Effector memory CD4-positive, alpha-beta T cell (primary cell): Measurements from ENCODE around the gene RPL26.

Experiments used
- DNase-seq, 3 donors: peaks; one replicate each; pipeline ENCODE4 v3.0.0-alpha.2; 2020
- H3K27ac ChIP-seq: 2 replicates; pipeline ENCODE4 v1.7.0; 2013; ENCODE audit warnings: mild to moderate bottlenecking, low read length, moderate library complexity; ENCODE audit not compliant: insufficient read depth, poor library complexity, severe bottlenecking
- H3K27me3 ChIP-seq: replicated peaks from 2 replicates; pipeline ENCODE4 v1.7.0; 2013; ENCODE audit warnings: mild to moderate bottlenecking, low read length; ENCODE audit not compliant: insufficient read depth, control insufficient read depth, poor library complexity, severe bottlenecking
- H3K36me3 ChIP-seq: 2 replicates; pipeline ENCODE4 v1.7.0; 2013; ENCODE audit warnings: mild to moderate bottlenecking, low read length, moderate library complexity; ENCODE audit not compliant: control insufficient read depth, insufficient read depth
- H3K4me1 ChIP-seq: 2 replicates; pipeline ENCODE4 v1.7.0; 2013; ENCODE audit warnings: low read length, mild to moderate bottlenecking; ENCODE audit not compliant: control insufficient read depth, insufficient read depth, poor library complexity, severe bottlenecking
- H3K4me3 ChIP-seq: 2 replicates; pipeline ENCODE4 v1.7.0; 2013; ENCODE audit warnings: low read length, low read depth, mild to moderate bottlenecking; ENCODE audit not compliant: insufficient read depth, poor library complexity, severe bottlenecking
- H3K9me3 ChIP-seq: 2 replicates; pipeline ENCODE4 v1.7.0; 2013; ENCODE audit warnings: mild to moderate bottlenecking, low read length, moderate library complexity; ENCODE audit not compliant: control insufficient read depth

RPL26 gene

GRCh38 chr17:8337802-8338752 is 44.9 kb downstream of the RPL26 start:
- Histone ChIP-seq H3K4me3 (no peak overlapping the region), H3K27ac (no peak overlapping the region), H3K27me3 (no peaks in the 10 kb centered on the region), H3K36me3 (no peaks in the 10 kb centered on the region), H3K9me3 (no peaks in the 10 kb centered on the region), H3K4me1 (no peaks in the 10 kb centered on the region)
- DNase-seq, result no peak

DNA sequence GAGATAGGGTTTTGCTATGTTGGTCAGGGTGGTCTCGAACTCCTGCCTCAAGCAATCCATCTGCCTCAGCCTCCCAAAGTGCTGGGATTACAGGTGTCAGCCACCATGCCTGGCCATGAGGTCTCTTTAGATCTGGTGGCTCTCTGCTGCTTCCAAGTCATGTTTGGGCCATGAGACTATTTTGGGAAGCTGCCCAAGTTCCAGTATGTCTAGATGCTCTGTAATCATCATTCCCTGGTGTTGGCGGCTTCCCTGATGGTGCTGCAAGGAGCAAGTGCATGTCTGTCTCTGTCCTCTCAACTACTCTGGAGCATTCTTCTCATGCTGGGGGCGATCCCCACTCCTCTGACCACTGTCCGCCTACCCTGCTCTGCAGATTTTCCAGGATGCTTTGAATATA is 49.7 kb downstream of the RPL26 start:
- H3K4me1 ChIP-seq, result no peaks in the 10 kb centered on the region
- no peaks in the 10 kb centered on the region for H3K36me3 ChIP-seq
- H3K4me3 ChIP-seq, result no peak overlapping the region
- no peaks in the 10 kb centered on the region for H3K9me3 ChIP-seq
- H3K27me3 ChIP-seq, result no peaks in the 10 kb centered on the region
- no peak for DNase-seq
- H3K27ac ChIP-seq, result no peak overlapping the region

GRCh38 chr17:8332688-8333087 is 50.3 kb downstream of the RPL26 start:
- Histone ChIP-seq H3K9me3 (no peaks in the 10 kb centered on the region), H3K4me1 (no peaks in the 10 kb centered on the region), H3K4me3 (no peak overlapping the region), H3K27ac (no peak overlapping the region), H3K27me3 (peaks cover 4% of the 10 kb centered on the region), H3K36me3 (no peaks in the 10 kb centered on the region)
- no peak for DNase-seq

GRCh38 chr17:8332128-8332527 is 50.9 kb downstream of the RPL26 start:
- Histone ChIP-seq H3K27ac (no peak overlapping the region), H3K4me1 (peaks cover 3% of the 10 kb centered on the region), H3K9me3 (no peaks in the 10 kb centered on the region), H3K4me3 (no peak overlapping the region), H3K27me3 (peaks cover 10% of the 10 kb centered on the region), H3K36me3 (no peaks in the 10 kb centered on the region)
- DNase-seq, result no peak
